Mesothelial cell of epicardium (in vitro differentiated cells): ENCODE measurements around the gene NHEJ1. TPM values are rescaled to one million over a fixed set of nuclear protein-coding genes. Genes with fewer than 3 reads are reported as not detected.

Experiments
- DNase-seq, 2 experiments: peaks; one replicate each; pipeline ENCODE4 v3.0.0; 2021; ENCODE audit warnings: low spot score in 2 of 2; ENCODE audit not compliant: unreplicated experiment in 2 of 2
- H3K27ac Mint-ChIP-seq: 2 replicates; pipeline ENCODE4 v1.8.0; 2021; ENCODE audit warnings: mixed read lengths
- H3K27me3 Mint-ChIP-seq: 2 replicates; pipeline ENCODE4 v1.8.0; 2021; ENCODE audit warnings: low read depth, mixed read lengths
- H3K36me3 Mint-ChIP-seq: 2 replicates; pipeline ENCODE4 v1.8.0; 2021; ENCODE audit warnings: mixed read lengths
- H3K4me1 Mint-ChIP-seq: 2 replicates; pipeline ENCODE4 v1.8.0; 2021; ENCODE audit warnings: mixed read lengths
- H3K4me3 Mint-ChIP-seq: 2 replicates; pipeline ENCODE4 v1.8.0; 2021; ENCODE audit warnings: mild to moderate bottlenecking, moderate library complexity, mixed read lengths
- H3K9me3 Mint-ChIP-seq: 2 replicates; pipeline ENCODE4 v1.8.0; 2021; ENCODE audit warnings: mixed read lengths
- CTCF ChIP-seq: fragments of 200-600 bp; sonication (generic); IDR thresholded peaks from one replicate; pipeline ENCODE4 v1.5.0; 2021; ENCODE audit warnings: antibody characterized with exemption; ENCODE audit not compliant: unreplicated experiment
- total RNA-seq: library from RNA; stranded (reverse); gene quantifications from 3 replicates; pipeline ENCODE4 v1.2.1, GENCODE V29; 2021

The NHEJ1 gene
- total RNA-seq, 1 donor from 2014 or later = 11.5 TPM

- Mint-ChIP-seq H3K4me1 (peaks cover 2% of the 10 kb centered on the region), H3K27me3 (peaks cover 3% of the 10 kb centered on the region)
Observed at GRCh38 chr2:219167997-219168396, 7.4 kb upstream of the NHEJ1 start.

GRCh38 chr2:219165058-219165911 lies 4.7 kb upstream of the NHEJ1 start:
- Mint-ChIP-seq H3K27me3 (peaks cover 5% of the 10 kb centered on the region), H3K4me3 (no peak overlapping the region), H3K9me3 (no peaks in the 10 kb centered on the region), H3K36me3 (no peaks in the 10 kb centered on the region), H3K4me1 (peaks cover 7% of the 10 kb centered on the region), H3K27ac (no peak overlapping the region)
- no peak for TF ChIP-seq CTCF
- DNase-seq = no peak

More at GRCh38 chr2:219167997-219168396, 7.4 kb upstream of the NHEJ1 start:
- H3K4me3 Mint-ChIP-seq = no peak overlapping the region
- TF ChIP-seq CTCF = no peak
- H3K36me3 Mint-ChIP-seq = no peaks in the 10 kb centered on the region
- no peaks in the 10 kb centered on the region for H3K9me3 Mint-ChIP-seq
- H3K27ac Mint-ChIP-seq = no peak overlapping the region
- no peak for DNase-seq

GRCh38 chr2:219163156-219163555 lies 2.5 kb upstream of the NHEJ1 start:
- no peaks in the 10 kb centered on the region for H3K9me3 Mint-ChIP-seq
- DNase-seq = no peak
- H3K36me3 Mint-ChIP-seq = no peaks in the 10 kb centered on the region
- H3K4me3 Mint-ChIP-seq = no peak overlapping the region
- peaks cover 13% of the 10 kb centered on the region for H3K4me1 Mint-ChIP-seq
- TF ChIP-seq CTCF = no peak
- peaks cover 5% of the 10 kb centered on the region for H3K27me3 Mint-ChIP-seq
- H3K27ac Mint-ChIP-seq = no peak overlapping the region

- H3K9me3 Mint-ChIP-seq = no peaks in the 10 kb centered on the region
- H3K36me3 Mint-ChIP-seq = peaks cover 5% of the 10 kb centered on the region
- no peak for DNase-seq
- H3K27me3 Mint-ChIP-seq = peaks cover 5% of the 10 kb centered on the region
- H3K4me1 Mint-ChIP-seq = peaks cover 13% of the 10 kb centered on the region
- no peak overlapping the region for H3K27ac Mint-ChIP-seq
- H3K4me3 Mint-ChIP-seq = peak overlapping the region; percentile 88
- TF ChIP-seq CTCF = no peak
Observed at GRCh38 chr2:219161097-219161496, 482 bp upstream of the NHEJ1 start.

- no peak for TF ChIP-seq CTCF
- Mint-ChIP-seq H3K27ac (peak overlapping the region; percentile 93), H3K4me3 (peak overlapping the region; percentile 88), H3K9me3 (no peaks in the 10 kb centered on the region), H3K36me3 (peaks cover 5% of the 10 kb centered on the region), H3K27me3 (peaks cover 5% of the 10 kb centered on the region), H3K4me1 (peaks cover 13% of the 10 kb centered on the region)
- DNase-seq = no peak
Observed at GRCh38 chr2:219159771-219160185, 837 bp downstream of the NHEJ1 start.
